ENCODE data around the gene ZC3H4.
"Not testable (repeated sequence)": the region's sequence is repeated elsewhere in the genome, so short reads cannot be mapped to it uniquely, and the experiment has no call there.

- not testable (repeated sequence) for TF ChIP-seq CTCF, POLR2A (IDR thresholded peaks at IDR 0.05)
Measured at GRCh38 chr19:47050562-47050961, 63.0 kb downstream of the ZC3H4 start.
